ENCODE data around the gene CRMP1.

CRMP1 gene

DNA sequence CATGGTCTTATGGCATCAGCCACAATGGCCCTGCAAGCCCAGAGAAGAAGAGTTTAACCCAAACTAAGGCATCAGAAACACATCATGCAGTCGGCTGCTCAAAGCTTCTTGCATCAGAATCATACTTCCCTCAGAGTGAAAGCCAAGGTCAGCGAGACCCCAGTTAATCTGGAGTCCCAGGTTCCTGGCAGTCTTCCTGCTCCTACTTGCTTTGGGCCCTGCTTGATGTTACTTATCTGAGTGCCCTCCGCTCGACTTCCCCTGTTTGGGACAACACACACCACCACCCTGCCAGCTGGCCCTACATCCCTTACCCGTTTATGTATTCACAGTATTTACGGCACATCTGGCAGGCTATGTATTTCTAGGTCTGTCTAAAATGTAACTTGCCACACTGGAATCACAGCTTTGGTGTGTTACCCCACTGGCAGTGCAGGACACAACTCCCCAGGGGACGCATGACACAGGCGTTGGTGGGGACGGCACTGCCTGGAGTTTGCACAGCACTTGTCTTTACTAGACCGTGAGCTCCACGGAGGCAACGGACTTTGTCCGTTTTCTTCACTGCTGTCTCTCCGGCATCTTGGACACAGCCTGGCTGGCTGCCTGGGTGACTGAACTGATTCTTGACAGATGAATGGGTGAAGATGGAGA lies 22.8 kb downstream of the CRMP1 start:
- TF ChIP-seq POLR2AphosphoS5 (IDR thresholded peaks at IDR 0.05; ENCODE audit: low read depth, low read length) (no peak), FOXP2 (optimal IDR thresholded peaks at IDR 0.05; ENCODE audit: borderline replicate concordance, extremely low read depth, extremely low read length, insufficient read depth) (no peak)

DNA sequence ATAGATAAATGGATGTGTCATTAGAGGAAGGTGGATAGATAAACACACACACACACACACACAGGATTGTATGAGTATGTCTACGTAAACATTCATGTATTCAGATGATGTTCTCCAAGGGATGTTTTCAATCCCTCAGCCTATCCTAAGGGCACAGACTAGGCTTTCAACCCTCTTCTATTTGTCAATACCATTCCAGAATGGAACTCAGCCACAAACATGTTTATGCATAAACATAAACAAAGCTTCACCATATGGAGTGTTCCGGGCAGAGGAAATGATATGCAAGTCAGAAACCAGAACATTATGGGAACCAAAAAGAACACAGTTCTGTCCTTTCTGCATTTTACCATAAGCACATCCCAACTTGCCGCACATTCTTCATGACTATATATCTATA lies 25.0 kb downstream of the CRMP1 start:
- TF ChIP-seq POLR2AphosphoS5 (IDR thresholded peaks at IDR 0.05; ENCODE audit: low read depth, low read length) (no peak), REST (IDR thresholded peaks at IDR 0.05; ENCODE audit: insufficient read depth in 1 of 2, low read depth in 2 of 2, low read length in 2 of 2) (no peak), SIN3A (IDR thresholded peaks at IDR 0.05; ENCODE audit: borderline replicate concordance, insufficient read depth, low read length) (no peak), FOXP2 (optimal IDR thresholded peaks at IDR 0.05; ENCODE audit: borderline replicate concordance, extremely low read depth, extremely low read length, insufficient read depth) (no peak), TAF1 (IDR thresholded peaks at IDR 0.05; ENCODE audit: borderline replicate concordance, insufficient read depth, low read length) (no peak)

- no peak for TF ChIP-seq TAF1 (IDR thresholded peaks at IDR 0.05; ENCODE audit: borderline replicate concordance, insufficient read depth, low read length)
- no peak for TF ChIP-seq SIN3A (IDR thresholded peaks at IDR 0.05; ENCODE audit: borderline replicate concordance, insufficient read depth, low read length)
- TF ChIP-seq REST (IDR thresholded peaks at IDR 0.05; ENCODE audit: insufficient read depth in 1 of 2, low read depth in 2 of 2, low read length in 2 of 2) = no peak
- TF ChIP-seq POLR2AphosphoS5 (IDR thresholded peaks at IDR 0.05; ENCODE audit: low read depth, low read length) = no peak
- TF ChIP-seq FOXP2 (optimal IDR thresholded peaks at IDR 0.05; ENCODE audit: borderline replicate concordance, extremely low read depth, extremely low read length, insufficient read depth) = no peak
These were observed 25.8 kb downstream of the CRMP1 start for GRCh38 chr4:5866841-5867813.

DNA sequence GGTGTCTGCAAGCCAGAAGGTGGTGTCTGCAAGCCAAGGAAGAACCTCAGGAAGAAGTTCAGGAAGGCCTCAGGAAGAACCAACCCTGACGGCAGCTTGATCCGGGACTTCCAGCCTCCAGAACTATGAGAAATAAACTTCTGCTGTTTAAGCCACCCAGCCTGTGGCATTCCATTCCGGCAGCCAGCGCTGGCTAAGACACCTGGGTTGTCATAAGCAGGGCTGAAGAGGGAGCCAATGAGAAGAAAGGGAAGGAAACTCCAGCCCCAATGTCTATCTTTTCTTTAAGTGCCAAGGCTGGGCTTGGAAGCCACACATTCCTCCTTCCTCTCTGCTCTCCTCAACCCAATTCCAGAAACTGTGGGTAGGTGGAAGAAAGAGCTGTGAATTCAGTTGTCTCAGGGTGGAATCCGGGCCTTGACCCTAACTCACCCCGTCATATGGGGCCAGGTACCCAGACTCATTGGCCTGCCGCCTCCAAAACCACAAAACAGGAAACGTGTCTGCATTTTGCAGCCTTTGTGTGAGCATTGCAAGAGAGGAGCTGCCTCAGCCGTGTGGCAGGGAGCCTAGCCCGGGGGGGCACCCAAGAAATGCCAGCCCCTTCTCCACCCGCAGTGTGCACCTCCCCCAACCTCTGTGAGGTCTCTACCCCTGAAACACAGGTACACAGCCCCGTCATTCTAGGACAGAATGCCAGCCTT lies 26.8 kb downstream of the CRMP1 start:
- TF ChIP-seq TAF1 (IDR thresholded peaks at IDR 0.05; ENCODE audit: borderline replicate concordance, insufficient read depth, low read length) = no peak
- no peak for TF ChIP-seq FOXP2 (optimal IDR thresholded peaks at IDR 0.05; ENCODE audit: borderline replicate concordance, extremely low read depth, extremely low read length, insufficient read depth)
- no peak for TF ChIP-seq POLR2AphosphoS5 (IDR thresholded peaks at IDR 0.05; ENCODE audit: low read depth, low read length)
- TF ChIP-seq SIN3A (IDR thresholded peaks at IDR 0.05; ENCODE audit: borderline replicate concordance, insufficient read depth, low read length) = no peak
- TF ChIP-seq REST (IDR thresholded peaks at IDR 0.05; ENCODE audit: insufficient read depth in 1 of 2, low read depth in 2 of 2, low read length in 2 of 2) = no peak

- TF ChIP-seq FOXP2 (optimal IDR thresholded peaks at IDR 0.05; ENCODE audit: borderline replicate concordance, extremely low read depth, extremely low read length, insufficient read depth) = no peak
- no peak for TF ChIP-seq REST (IDR thresholded peaks at IDR 0.05; ENCODE audit: insufficient read depth in 1 of 2, low read depth in 2 of 2, low read length in 2 of 2)
- no peak for TF ChIP-seq TAF1 (IDR thresholded peaks at IDR 0.05; ENCODE audit: borderline replicate concordance, insufficient read depth, low read length)
- no peak for TF ChIP-seq POLR2AphosphoS5 (IDR thresholded peaks at IDR 0.05; ENCODE audit: low read depth, low read length)
- no peak for TF ChIP-seq SIN3A (IDR thresholded peaks at IDR 0.05; ENCODE audit: borderline replicate concordance, insufficient read depth, low read length)
These were observed 29.3 kb downstream of the CRMP1 start for GRCh38 chr4:5863461-5864113.
